Duodenal mucosa (tissue), 2 donors: ENCODE results near the gene CLDN14.

Source experiments
- H3K27ac ChIP-seq: one replicate; pipeline ENCODE4 v1.7.0; 2013; ENCODE audit warnings: low read depth, low read length
- H3K27me3 ChIP-seq, 2 donors: one replicate each; pipeline ENCODE4 v1.7.0; 2013; ENCODE audit warnings: low read length in 2 of 2, control low read depth in 1 of 2; ENCODE audit not compliant: insufficient read depth in 2 of 2, control insufficient read depth in 1 of 2
- H3K36me3 ChIP-seq, 2 donors: one replicate each; pipeline ENCODE4 v1.7.0; 2013; ENCODE audit warnings: low read length in 2 of 2, control low read depth in 1 of 2; ENCODE audit not compliant: insufficient read depth in 2 of 2, control insufficient read depth in 1 of 2
- H3K4me1 ChIP-seq, 2 donors: one replicate each; pipeline ENCODE4 v1.7.0; 2013; ENCODE audit warnings: low read length in 2 of 2, control low read depth in 1 of 2; ENCODE audit not compliant: insufficient read depth in 2 of 2, control insufficient read depth in 1 of 2
- H3K4me3 ChIP-seq, 2 donors: one replicate each; pipeline ENCODE4 v1.7.0; 2013; ENCODE audit warnings: low read length in 2 of 2, low read depth in 1 of 2
- H3K9ac ChIP-seq, 2 donors: one replicate each; pipeline ENCODE4 v1.7.0; 2013; ENCODE audit warnings: low read length in 2 of 2, low read depth in 1 of 2
- H3K9me3 ChIP-seq, 2 donors: one replicate each; pipeline ENCODE4 v1.7.0; 2013; ENCODE audit warnings: low read length in 2 of 2, control low read depth in 1 of 2; ENCODE audit not compliant: control insufficient read depth in 1 of 2

The CLDN14 gene

GRCh38 chr21:36473203-36473602, 6.7 kb downstream of the CLDN14 start:
- Histone ChIP-seq H3K36me3 (no peaks in the 10 kb centered on the region), H3K9me3 (no peaks in the 10 kb centered on the region), H3K27me3 (no peaks in the 10 kb centered on the region), H3K27ac (no peak overlapping the region), H3K9ac (no peak overlapping the region), H3K4me1 (no peaks in the 10 kb centered on the region), H3K4me3 (no peak overlapping the region)

GRCh38 chr21:36472377-36472776, 7.5 kb downstream of the CLDN14 start:
- no peaks in the 10 kb centered on the region for H3K27me3 ChIP-seq
- H3K4me1 ChIP-seq = no peaks in the 10 kb centered on the region
- H3K36me3 ChIP-seq = no peaks in the 10 kb centered on the region
- H3K4me3 ChIP-seq = no peak overlapping the region
- no peak overlapping the region for H3K27ac ChIP-seq
- no peaks in the 10 kb centered on the region for H3K9me3 ChIP-seq
- H3K9ac ChIP-seq = no peak overlapping the region

DNA sequence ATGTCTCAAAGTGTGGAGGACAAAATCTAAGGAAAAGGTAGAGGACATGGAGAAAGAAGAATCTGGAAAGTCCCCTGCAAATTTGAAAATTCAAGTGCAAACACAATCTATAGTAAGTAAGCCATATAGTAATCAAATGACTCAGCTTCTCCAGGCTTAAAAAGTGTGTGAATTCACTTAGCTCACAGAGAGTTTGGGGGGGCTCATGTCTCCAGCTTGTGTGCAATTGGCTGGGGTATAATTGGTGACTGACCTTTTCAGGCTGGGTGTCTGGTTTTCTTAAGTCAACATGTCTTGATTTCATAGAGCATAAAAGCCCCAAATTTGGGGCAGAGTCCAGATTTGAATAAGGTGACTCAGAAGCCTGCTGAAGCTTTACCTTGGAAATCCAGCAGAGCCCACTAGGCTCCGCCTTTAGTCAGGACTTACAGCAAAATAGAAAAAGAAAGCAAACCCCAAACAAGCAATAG, 8.6 kb downstream of the CLDN14 start:
- no peaks in the 10 kb centered on the region for H3K4me1 ChIP-seq
- H3K27me3 ChIP-seq = no peaks in the 10 kb centered on the region
- no peaks in the 10 kb centered on the region for H3K9me3 ChIP-seq
- H3K36me3 ChIP-seq = no peaks in the 10 kb centered on the region
- no peak overlapping the region for H3K27ac ChIP-seq
- H3K9ac ChIP-seq = no peak overlapping the region
- no peak overlapping the region for H3K4me3 ChIP-seq

- H3K9ac ChIP-seq = no peak overlapping the region
- H3K4me1 ChIP-seq = no peaks in the 10 kb centered on the region
- no peaks in the 10 kb centered on the region for H3K36me3 ChIP-seq
- H3K9me3 ChIP-seq = no peaks in the 10 kb centered on the region
- no peak overlapping the region for H3K4me3 ChIP-seq
- H3K27me3 ChIP-seq = no peaks in the 10 kb centered on the region
- no peak overlapping the region for H3K27ac ChIP-seq
Observed at GRCh38 chr21:36470294-36470693, 9.6 kb downstream of the CLDN14 start.

- Histone ChIP-seq H3K9ac (no peak overlapping the region), H3K4me3 (no peak overlapping the region), H3K9me3 (no peaks in the 10 kb centered on the region), H3K36me3 (no peaks in the 10 kb centered on the region), H3K27ac (no peak overlapping the region), H3K4me1 (no peaks in the 10 kb centered on the region), H3K27me3 (peaks cover 0 to 3% of the 10 kb centered on the region in 2 donors)
Observed at GRCh38 chr21:36466061-36466511, 13.8 kb downstream of the CLDN14 start.

DNA sequence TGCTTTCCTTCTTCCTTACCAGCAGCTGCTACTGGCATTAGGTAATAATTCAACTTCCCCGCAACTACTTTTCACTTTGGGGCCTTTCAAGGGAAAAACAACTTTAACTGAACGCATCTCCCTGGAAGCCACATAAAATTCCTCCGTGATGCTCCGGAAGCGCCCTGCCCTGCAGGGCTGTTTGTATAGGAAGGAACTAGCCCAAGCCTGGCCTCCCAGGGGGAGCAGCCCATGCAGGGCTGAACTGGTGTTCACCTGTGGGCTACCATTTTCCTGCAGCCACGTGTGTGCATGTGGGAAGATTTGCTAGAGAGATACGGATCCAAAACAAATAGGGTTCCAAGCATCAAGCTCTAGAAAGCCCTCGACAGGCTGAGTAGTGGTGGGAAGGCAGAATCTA, 14.4 kb downstream of the CLDN14 start:
- Histone ChIP-seq H3K27me3 (peaks cover 0 to 3% of the 10 kb centered on the region in 2 donors), H3K4me1 (no peaks in the 10 kb centered on the region)

GRCh38 chr21:36464590-36464989, 15.3 kb downstream of the CLDN14 start:
- no peak overlapping the region for H3K9ac ChIP-seq
- no peak overlapping the region for H3K27ac ChIP-seq
- no peaks in the 10 kb centered on the region for H3K4me1 ChIP-seq
- H3K27me3 ChIP-seq = peaks cover 0 to 3% of the 10 kb centered on the region in 2 donors
- H3K36me3 ChIP-seq = no peaks in the 10 kb centered on the region
- no peak overlapping the region for H3K4me3 ChIP-seq
- no peaks in the 10 kb centered on the region for H3K9me3 ChIP-seq

More for the DNA sequence above, 14.4 kb downstream of the CLDN14 start:
- Histone ChIP-seq H3K36me3 (no peaks in the 10 kb centered on the region), H3K4me3 (no peak overlapping the region), H3K9ac (no peak overlapping the region), H3K27ac (no peak overlapping the region), H3K9me3 (no peaks in the 10 kb centered on the region)

GRCh38 chr21:36463991-36464390, 15.9 kb downstream of the CLDN14 start:
- peaks cover 0 to 3% of the 10 kb centered on the region in 2 donors for H3K27me3 ChIP-seq
- no peak overlapping the region for H3K27ac ChIP-seq
- H3K9me3 ChIP-seq = no peaks in the 10 kb centered on the region
- H3K9ac ChIP-seq = no peak overlapping the region
- H3K4me3 ChIP-seq = no peak overlapping the region
- no peaks in the 10 kb centered on the region for H3K4me1 ChIP-seq
- H3K36me3 ChIP-seq = no peaks in the 10 kb centered on the region

GRCh38 chr21:36463204-36463603, 16.7 kb downstream of the CLDN14 start:
- Histone ChIP-seq H3K36me3 (no peaks in the 10 kb centered on the region), H3K9ac (no peak overlapping the region), H3K27ac (no peak overlapping the region), H3K9me3 (no peaks in the 10 kb centered on the region), H3K27me3 (peaks cover 0 to 3% of the 10 kb centered on the region in 2 donors), H3K4me3 (no peak overlapping the region), H3K4me1 (no peaks in the 10 kb centered on the region)

GRCh38 chr21:36461918-36462486, 17.9 kb downstream of the CLDN14 start:
- Histone ChIP-seq H3K4me3 (no peak overlapping the region), H3K27me3 (peaks cover 3% of the 10 kb centered on the region in 2 donors), H3K9ac (no peak overlapping the region), H3K27ac (no peak overlapping the region), H3K9me3 (no peaks in the 10 kb centered on the region), H3K36me3 (no peaks in the 10 kb centered on the region), H3K4me1 (no peaks in the 10 kb centered on the region)
